C4-2B (cell line): ENCODE data around the gene VGLL4.

ENCODE experiments used
- ZFX ChIP-seq: fragments of 450-650 bp; IDR thresholded peaks from 2 replicates; pipeline ENCODE4 v1.6.1; 2017
- TF ChIP-seq, protein P1 (sequence below): fragments of 450-650 bp; conservative IDR thresholded peaks from 2 replicates; pipeline ENCODE4 v1.5.1; 2017; ENCODE audit warnings: mild to moderate bottlenecking

DNA sequence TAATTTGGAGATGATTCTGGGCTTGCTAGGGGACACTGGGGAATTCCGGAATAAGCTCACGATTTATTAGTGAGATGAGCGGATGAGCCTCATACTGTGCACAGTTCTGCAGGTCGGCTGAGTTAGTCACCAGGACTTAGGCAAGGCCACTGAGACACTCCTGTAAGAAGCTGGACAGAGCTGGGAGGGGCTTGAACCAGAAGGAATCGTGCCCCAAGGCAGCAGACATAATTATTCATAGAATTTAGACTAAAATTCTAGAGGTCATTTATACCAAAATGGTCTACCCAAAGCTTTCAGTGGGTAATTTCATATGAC is 121.4 kb downstream of the VGLL4 start:
- TF ChIP-seq, protein P1, sequence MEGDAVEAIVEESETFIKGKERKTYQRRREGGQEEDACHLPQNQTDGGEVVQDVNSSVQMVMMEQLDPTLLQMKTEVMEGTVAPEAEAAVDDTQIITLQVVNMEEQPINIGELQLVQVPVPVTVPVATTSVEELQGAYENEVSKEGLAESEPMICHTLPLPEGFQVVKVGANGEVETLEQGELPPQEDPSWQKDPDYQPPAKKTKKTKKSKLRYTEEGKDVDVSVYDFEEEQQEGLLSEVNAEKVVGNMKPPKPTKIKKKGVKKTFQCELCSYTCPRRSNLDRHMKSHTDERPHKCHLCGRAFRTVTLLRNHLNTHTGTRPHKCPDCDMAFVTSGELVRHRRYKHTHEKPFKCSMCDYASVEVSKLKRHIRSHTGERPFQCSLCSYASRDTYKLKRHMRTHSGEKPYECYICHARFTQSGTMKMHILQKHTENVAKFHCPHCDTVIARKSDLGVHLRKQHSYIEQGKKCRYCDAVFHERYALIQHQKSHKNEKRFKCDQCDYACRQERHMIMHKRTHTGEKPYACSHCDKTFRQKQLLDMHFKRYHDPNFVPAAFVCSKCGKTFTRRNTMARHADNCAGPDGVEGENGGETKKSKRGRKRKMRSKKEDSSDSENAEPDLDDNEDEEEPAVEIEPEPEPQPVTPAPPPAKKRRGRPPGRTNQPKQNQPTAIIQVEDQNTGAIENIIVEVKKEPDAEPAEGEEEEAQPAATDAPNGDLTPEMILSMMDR = no peak
- no peak for TF ChIP-seq ZFX
